ENCODE measurements around the gene GCFC2. TPM values are rescaled to one million over a fixed set of nuclear protein-coding genes. Genes with fewer than 3 reads are reported as not detected.

The GCFC2 gene
- polyA plus RNA-seq, 2 of the 4 experiments (the other 2 are of a cell fraction), result 15.1 to 41.7 TPM

DNA sequence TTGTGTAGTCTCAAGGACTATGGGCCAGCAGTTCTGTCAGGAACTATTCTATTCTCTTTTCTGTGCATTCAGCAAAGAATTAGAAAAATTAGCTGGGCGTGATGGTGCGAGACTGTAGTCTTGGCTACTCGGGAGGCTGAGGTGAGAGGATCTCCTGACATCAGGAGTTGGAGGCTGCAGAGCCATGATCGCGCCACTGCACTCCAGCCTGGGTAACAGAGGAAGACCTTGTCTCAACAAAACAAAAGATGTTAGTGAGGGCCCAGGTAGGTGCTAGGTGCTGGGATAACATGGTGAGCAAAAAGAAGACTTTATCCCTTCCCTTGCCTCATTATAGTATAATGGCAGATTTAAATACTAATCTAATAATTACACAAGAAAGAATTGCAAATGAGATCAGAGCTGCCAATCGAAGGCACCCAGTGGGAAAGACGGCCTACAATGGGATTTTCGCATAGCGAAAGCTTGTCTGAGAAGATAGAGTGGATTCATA is 64.6 kb downstream of the GCFC2 start:
- peak; percentile 1 for TF ChIP-seq MAFK (IDR thresholded peaks at IDR 0.05; ENCODE audit: partially characterized antibody)
- TF ChIP-seq, protein P1, sequence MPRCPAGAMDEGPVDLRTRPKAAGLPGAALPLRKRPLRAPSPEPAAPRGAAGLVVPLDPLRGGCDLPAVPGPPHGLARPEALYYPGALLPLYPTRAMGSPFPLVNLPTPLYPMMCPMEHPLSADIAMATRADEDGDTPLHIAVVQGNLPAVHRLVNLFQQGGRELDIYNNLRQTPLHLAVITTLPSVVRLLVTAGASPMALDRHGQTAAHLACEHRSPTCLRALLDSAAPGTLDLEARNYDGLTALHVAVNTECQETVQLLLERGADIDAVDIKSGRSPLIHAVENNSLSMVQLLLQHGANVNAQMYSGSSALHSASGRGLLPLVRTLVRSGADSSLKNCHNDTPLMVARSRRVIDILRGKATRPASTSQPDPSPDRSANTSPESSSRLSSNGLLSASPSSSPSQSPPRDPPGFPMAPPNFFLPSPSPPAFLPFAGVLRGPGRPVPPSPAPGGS (IDR thresholded peaks at IDR 0.05), result no peak
- Histone ChIP-seq H3K4me1 (peaks cover 9% of the 10 kb centered on the region; the same call in 2 of the 3 replicates), H3K27ac (peak overlapping the region; percentile 87 to 96), H3K4me2 (peak overlapping the region; percentile 82), H3K4me3 (peak overlapping the region; percentile 64), H3K9me3 (no peaks in the 10 kb centered on the region)
- FAIRE-seq (no peak), DNase-seq (ENCODE audit: low read depth in 1 of 2, low spot score in 1 of 2) (peak in 1 of 2 experiments; percentile 21), ATAC-seq (peak; percentile 10 to 31; a peak in 5 of 6 replicates)
- WGBS (ENCODE audit: missing lambda C conversion rate), result 64% methylated on average over 9 of the region's 9 CpGs
- POLR2A ChIA-PET, result interaction anchor here (0.7 to 1.4 kb wide), 3 partner anchors 11 to 293 kb away, joined by 3 to 10 read pairs (median 6); partner anchors contain the start of gene GCFC2
- CTCF ChIA-PET, result interaction anchor here (0.9 to 2.0 kb wide), 8 partner anchors 8 to 64 kb away, joined by 3 to 8 read pairs (median 4); no protein-coding TSS in a partner anchor

DNA sequence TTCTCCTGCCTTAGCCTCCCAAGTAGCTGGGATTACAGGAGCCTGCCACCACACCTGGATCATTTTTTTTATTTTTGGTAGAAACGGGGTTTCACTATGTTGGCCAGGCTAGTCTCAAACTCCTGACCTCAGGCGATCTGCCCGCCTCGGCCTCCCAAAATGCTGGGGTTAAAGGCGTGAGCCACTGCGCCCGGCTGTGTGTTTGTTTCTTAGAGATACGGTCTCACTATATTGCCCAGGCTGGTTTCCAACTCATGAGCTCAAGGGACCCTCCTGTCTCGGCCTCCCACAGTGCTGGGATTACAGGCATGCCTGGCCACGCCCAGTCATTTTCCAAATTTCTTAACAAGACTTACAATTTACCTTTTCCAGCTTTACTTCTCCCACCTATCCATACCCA is 65.1 kb downstream of the GCFC2 start:
- no peaks in the 10 kb centered on the region for H3K9me3 ChIP-seq
- POLR2A ChIA-PET, result interaction anchor here (1.4 kb wide), 1 partner anchor 65 kb away, joined by 10 read pairs; the partner anchor contains the start of gene GCFC2
- peak overlapping the region; percentile 82; the same call in 1 of the 3 replicates for H3K4me2 ChIP-seq
- CTCF ChIA-PET, result interaction anchor here (1.0 to 2.0 kb wide), 8 partner anchors 10 to 35 kb away, joined by 3 to 8 read pairs (median 4); no protein-coding TSS in a partner anchor
- FAIRE-seq (no peak), ATAC-seq (no peak), DNase-seq (ENCODE audit: low read depth in 1 of 2, low spot score in 1 of 2) (no peak)
- H3K27ac ChIP-seq, result peak overlapping the region in 1 of 2 experiments; percentile 96; a peak in 3 of 6 replicates
- peaks cover 9% of the 10 kb centered on the region; the same call in 2 of the 3 replicates for H3K4me1 ChIP-seq
- H3K4me3 ChIP-seq, result no peak overlapping the region
- no peak for TF ChIP-seq ZFP36 (IDR thresholded peaks at IDR 0.05; ENCODE audit: borderline replicate concordance, partially characterized antibody)
- no peak for TF ChIP-seq POLR2A (IDR thresholded peaks at IDR 0.05; ENCODE audit: low read length)
- TF ChIP-seq SMC3 (IDR thresholded peaks at IDR 0.05), result no peak
- no peak for TF ChIP-seq FOSL2 (IDR thresholded peaks at IDR 0.05)
- TF ChIP-seq FOSL2 (CRISPR knock-in tag; IDR thresholded peaks at IDR 0.05), result no peak
- TF ChIP-seq FOSB (CRISPR knock-in tag; IDR thresholded peaks at IDR 0.05), result no peak
- TF ChIP-seq, protein P1 (IDR thresholded peaks at IDR 0.05), result no peak
- TF ChIP-seq, protein P2, sequence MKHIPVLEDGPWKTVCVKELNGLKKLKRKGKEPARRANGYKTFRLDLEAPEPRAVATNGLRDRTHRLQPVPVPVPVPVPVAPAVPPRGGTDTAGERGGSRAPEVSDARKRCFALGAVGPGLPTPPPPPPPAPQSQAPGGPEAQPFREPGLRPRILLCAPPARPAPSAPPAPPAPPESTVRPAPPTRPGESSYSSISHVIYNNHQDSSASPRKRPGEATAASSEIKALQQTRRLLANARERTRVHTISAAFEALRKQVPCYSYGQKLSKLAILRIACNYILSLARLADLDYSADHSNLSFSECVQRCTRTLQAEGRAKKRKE (CRISPR knock-in tag; IDR thresholded peaks at IDR 0.05; ENCODE audit: low read depth), result no peak
- TF ChIP-seq, protein P3, sequence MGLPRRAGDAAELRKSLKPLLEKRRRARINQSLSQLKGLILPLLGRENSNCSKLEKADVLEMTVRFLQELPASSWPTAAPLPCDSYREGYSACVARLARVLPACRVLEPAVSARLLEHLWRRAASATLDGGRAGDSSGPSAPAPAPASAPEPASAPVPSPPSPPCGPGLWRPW (IDR thresholded peaks at IDR 0.05), result no peak
- WGBS (ENCODE audit: missing lambda C conversion rate), result 87% methylated on average over 10 of the region's 10 CpGs

DNA sequence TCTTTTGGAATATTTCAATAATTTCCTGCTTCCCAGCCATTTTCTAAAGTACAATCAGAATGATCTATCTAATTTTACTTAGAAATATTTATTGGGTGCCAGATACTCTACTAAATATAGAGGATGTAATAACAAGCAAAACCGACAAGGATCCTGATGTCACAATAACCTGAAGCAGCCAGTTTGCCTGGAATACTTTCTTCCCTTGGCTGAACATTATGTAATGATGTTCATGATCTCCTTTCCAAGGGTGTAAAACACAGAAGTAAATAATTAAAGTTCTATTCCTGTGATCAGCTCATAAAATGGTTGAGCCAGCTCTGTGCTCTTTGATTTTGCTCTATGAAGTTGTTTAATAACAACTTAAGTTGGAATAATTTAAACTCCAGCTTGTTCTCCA is 66.7 kb downstream of the GCFC2 start:
- DNase-seq (ENCODE audit: low read depth in 1 of 2, low spot score in 1 of 2) (no peak), FAIRE-seq (no peak), ATAC-seq (no peak)
- H3K4me3 ChIP-seq, result no peak overlapping the region
- ChIA-PET POLR2A (no interaction called here), CTCF (interaction anchor here (1.7 kb wide), 1 partner anchor 33 kb away, joined by 6 read pairs; no protein-coding TSS in a partner anchor)
- H3K4me2 ChIP-seq, result no peak overlapping the region
- H3K4me1 ChIP-seq, result peaks cover 9% of the 10 kb centered on the region; the same call in 2 of the 3 replicates
- 11% methylated on average over 1 of the region's 1 CpG for WGBS (ENCODE audit: missing lambda C conversion rate)
- no peaks in the 10 kb centered on the region for H3K9me3 ChIP-seq
- TF ChIP-seq CHD4 (IDR thresholded peaks at IDR 0.05; ENCODE audit: borderline replicate concordance) (no peak), HDAC2 (IDR thresholded peaks at IDR 0.05) (no peak), EHMT2 (IDR thresholded peaks at IDR 0.05; ENCODE audit: low read depth) (no peak), EP300 (IDR thresholded peaks at IDR 0.05) (no peak), RCOR1 (IDR thresholded peaks at IDR 0.05; ENCODE audit: low read depth, low read length) (no peak), BHLHE40 (IDR thresholded peaks at IDR 0.05; ENCODE audit: low read depth, low read length) (no peak), NR3C1 (IDR thresholded peaks at IDR 0.05) (no peak), EHF (CRISPR knock-in tag; IDR thresholded peaks at IDR 0.05) (no peak), POLR2AphosphoS2 (conservative IDR thresholded peaks at IDR 0.05; ENCODE audit: low read length) (no peak), CBX2 (IDR thresholded peaks at IDR 0.05; ENCODE audit: borderline replicate concordance, low read depth) (no peak), FOXS1 (CRISPR knock-in tag; IDR thresholded peaks at IDR 0.05) (no peak)
- TF ChIP-seq, protein P3 (IDR thresholded peaks at IDR 0.05), result no peak
- TF ChIP-seq, protein P4, sequence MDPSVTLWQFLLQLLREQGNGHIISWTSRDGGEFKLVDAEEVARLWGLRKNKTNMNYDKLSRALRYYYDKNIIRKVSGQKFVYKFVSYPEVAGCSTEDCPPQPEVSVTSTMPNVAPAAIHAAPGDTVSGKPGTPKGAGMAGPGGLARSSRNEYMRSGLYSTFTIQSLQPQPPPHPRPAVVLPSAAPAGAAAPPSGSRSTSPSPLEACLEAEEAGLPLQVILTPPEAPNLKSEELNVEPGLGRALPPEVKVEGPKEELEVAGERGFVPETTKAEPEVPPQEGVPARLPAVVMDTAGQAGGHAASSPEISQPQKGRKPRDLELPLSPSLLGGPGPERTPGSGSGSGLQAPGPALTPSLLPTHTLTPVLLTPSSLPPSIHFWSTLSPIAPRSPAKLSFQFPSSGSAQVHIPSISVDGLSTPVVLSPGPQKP (IDR thresholded peaks at IDR 0.05; ENCODE audit: low read depth, low read length), result no peak
- no peak overlapping the region for H3K27ac ChIP-seq

All from A549 (cell line).